Neural cell (in vitro differentiated cells): ENCODE data around the gene ATG4C. TPM values are rescaled to one million over a fixed set of nuclear protein-coding genes. Genes with fewer than 3 reads are reported as not detected.

Experiments used
- H2AFZ ChIP-seq: fragments of 200-600, 300-800 bp; sonication (generic), shearing (Covaris generic); 2 replicates; pipeline ENCODE4 v1.6.0; 2014; ENCODE audit warnings: low read depth, mild to moderate bottlenecking, antibody characterized with exemption, low read length, moderate library complexity
- H3F3A ChIP-seq: fragments of 200-600 bp; shearing (Covaris generic); 2 replicates; pipeline ENCODE4 v1.6.1; 2016; ENCODE audit warnings: mild to moderate bottlenecking, moderate library complexity, mixed read lengths, antibody characterized with exemption, low read length; ENCODE audit not compliant: insufficient read depth, poor library complexity, severe bottlenecking
- H3K27ac ChIP-seq: fragments of 200-600, 300-800 bp; sonication (generic), shearing (Covaris generic); 2 replicates; pipeline ENCODE4 v1.5.1; 2014; ENCODE audit warnings: mild to moderate bottlenecking, low read length, moderate library complexity
- H3K27me3 ChIP-seq: fragments of 300-800, 200-600 bp; sonication (generic), shearing (Covaris generic); 2 replicates; pipeline ENCODE4 v1.6.0; 2014; ENCODE audit warnings: mild to moderate bottlenecking, low read depth, low read length, moderate library complexity; ENCODE audit not compliant: insufficient read depth
- H3K36me3 ChIP-seq: fragments of 300-800, 200-600 bp; sonication (generic), shearing (Covaris generic); 2 replicates; pipeline ENCODE4 v1.5.1; 2014; ENCODE audit warnings: mild to moderate bottlenecking, antibody characterized with exemption, low read length, moderate library complexity; ENCODE audit not compliant: insufficient read depth
- H3K4me2 ChIP-seq: fragments of 300-800, 200-600 bp; sonication (generic), shearing (Covaris generic); 2 replicates; pipeline ENCODE4 v1.6.0; 2014; ENCODE audit warnings: mild to moderate bottlenecking, low read length
- H3K4me3 ChIP-seq: fragments of 300-800, 200-600 bp; sonication (generic), shearing (Covaris generic); 2 replicates; pipeline ENCODE4 v1.5.1; 2014; ENCODE audit warnings: mild to moderate bottlenecking, low read length, moderate library complexity
- H3K79me2 ChIP-seq: fragments of 200-600 bp; shearing (Covaris generic); replicated peaks from 2 replicates; pipeline ENCODE4 v1.6.0; 2014; ENCODE audit warnings: mild to moderate bottlenecking, low read length, moderate library complexity; ENCODE audit not compliant: insufficient read depth
- H3K9ac ChIP-seq: fragments of 300-800, 200-600 bp; sonication (generic), shearing (Covaris generic); 2 replicates; pipeline ENCODE4 v1.6.1; 2016; ENCODE audit warnings: mild to moderate bottlenecking, low read length, mixed read lengths
- H3K9me2 ChIP-seq: fragments of 200-600 bp; shearing (Covaris generic); 2 replicates; pipeline ENCODE4 v1.6.1; 2016; ENCODE audit warnings: mild to moderate bottlenecking, low read length, mixed read lengths; ENCODE audit not compliant: insufficient read depth
- H3K9me3 ChIP-seq: fragments of 200-600, 300-800 bp; sonication (generic), shearing (Covaris generic); 2 replicates; pipeline ENCODE4 v1.6.1; 2016; ENCODE audit warnings: mild to moderate bottlenecking, mixed run types, low read length, moderate library complexity, mixed read lengths
- H4K20me1 ChIP-seq: fragments of 200-600 bp; shearing (Covaris generic); 2 replicates; pipeline ENCODE4 v1.6.1; 2016; ENCODE audit warnings: mild to moderate bottlenecking, mixed run types; ENCODE audit not compliant: insufficient read depth
- CTCF ChIP-seq: fragments of 450-650 bp; IDR thresholded peaks from 2 replicates; pipeline ENCODE4 v1.5.1; 2014; ENCODE audit warnings: antibody characterized with exemption, mild to moderate bottlenecking, moderate library complexity; ENCODE audit not compliant: poor library complexity, severe bottlenecking
- EP300 ChIP-seq: fragments of 450-650 bp; conservative IDR thresholded peaks from 2 replicates; pipeline ENCODE4 v1.6.1; 2014; ENCODE audit warnings: antibody characterized with exemption, mild to moderate bottlenecking, moderate library complexity; ENCODE audit not compliant: poor library complexity, severe bottlenecking
- EZH2 ChIP-seq: fragments of 200-600, 300-800 bp; shearing (Covaris generic), sonication (generic); IDR thresholded peaks from 2 replicates; pipeline ENCODE4 v1.6.1; 2014; ENCODE audit warnings: antibody characterized with exemption, low read length, borderline replicate concordance, mild to moderate bottlenecking; ENCODE audit not compliant: insufficient read depth, poor library complexity, severe bottlenecking
- MXI1 ChIP-seq: fragments of 450-650 bp; conservative IDR thresholded peaks from 2 replicates; pipeline ENCODE4 v1.6.1; 2014; ENCODE audit warnings: antibody characterized with exemption, mild to moderate bottlenecking; ENCODE audit not compliant: poor library complexity, severe bottlenecking
- POLR2AphosphoS5 ChIP-seq: IDR thresholded peaks from 2 replicates; pipeline ENCODE4 v1.6.1; 2012
- RAD21 ChIP-seq: fragments of 450-650 bp; conservative IDR thresholded peaks from 2 replicates; pipeline ENCODE4 v1.6.1; 2014; ENCODE audit warnings: antibody characterized with exemption, mild to moderate bottlenecking, moderate library complexity
- REST ChIP-seq: IDR thresholded peaks from 2 replicates; pipeline ENCODE4 v1.6.1; 2012; ENCODE audit warnings: borderline replicate concordance
- SMC3 ChIP-seq: fragments of 450-650 bp; conservative IDR thresholded peaks from 2 replicates; pipeline ENCODE4 v1.6.1; 2014; ENCODE audit warnings: antibody characterized with exemption, mild to moderate bottlenecking, moderate library complexity; ENCODE audit not compliant: poor library complexity
- TAF1 ChIP-seq: IDR thresholded peaks from 2 replicates; pipeline ENCODE4 v1.6.1; 2012; ENCODE audit warnings: low read depth
- polyA plus RNA-seq: library from polyadenylated mRNA; depleted of rRNA; stranded (reverse); fragments of >200 nt; gene quantifications from 2 replicates; pipeline ENCODE4 v1.2.3, GENCODE V29; 2014

Gene ATG4C
- polyA plus RNA-seq, 1 donor from 2014 or later = 11.0 TPM

GRCh38 chr1:62849031-62849430 is 65.1 kb downstream of the ATG4C start:
- Histone ChIP-seq H4K20me1 (no peaks in the 10 kb centered on the region), H3K79me2 (no peaks in the 10 kb centered on the region), H3K36me3 (no peaks in the 10 kb centered on the region), H3K9ac (no peak overlapping the region), H3K27ac (no peak overlapping the region), H3K9me3 (no peaks in the 10 kb centered on the region), H2AFZ (no peak overlapping the region), H3K27me3 (no peaks in the 10 kb centered on the region), H3K4me3 (no peak overlapping the region), H3F3A (no peaks in the 10 kb centered on the region), H3K9me2 (no peaks in the 10 kb centered on the region), H3K4me2 (no peak overlapping the region)
- TF ChIP-seq REST = no peak
- no peak for TF ChIP-seq RAD21
- TF ChIP-seq SMC3 = no peak
- TF ChIP-seq EP300 = no peak
- no peak for TF ChIP-seq POLR2AphosphoS5
- TF ChIP-seq EZH2 = no peak
- no peak for TF ChIP-seq TAF1
- TF ChIP-seq MXI1 = no peak
- no peak for TF ChIP-seq CTCF

- Histone ChIP-seq H4K20me1 (no peaks in the 10 kb centered on the region), H3K36me3 (no peaks in the 10 kb centered on the region), H2AFZ (no peak overlapping the region), H3F3A (no peaks in the 10 kb centered on the region), H3K4me3 (no peak overlapping the region), H3K9ac (no peak overlapping the region), H3K79me2 (no peaks in the 10 kb centered on the region), H3K27ac (no peak overlapping the region), H3K9me3 (no peaks in the 10 kb centered on the region), H3K4me2 (no peak overlapping the region), H3K9me2 (no peaks in the 10 kb centered on the region), H3K27me3 (no peaks in the 10 kb centered on the region)
- TF ChIP-seq REST = no peak
- TF ChIP-seq EP300 = no peak
- no peak for TF ChIP-seq POLR2AphosphoS5
- TF ChIP-seq TAF1 = no peak
- TF ChIP-seq MXI1 = no peak
These were observed 68.3 kb downstream of the ATG4C start for GRCh38 chr1:62852253-62852652.
